Ishikawa (cell line): ENCODE measurements around the gene PPP1R13B.
A peak's percentile ranks its signal among the peaks of the same experiment; 100 is the strongest.

ENCODE experiments used
- CEBPB ChIP-seq: IDR thresholded peaks from 2 replicates; pipeline ENCODE4 v1.6.1; 2012
- CREB1 ChIP-seq: IDR thresholded peaks from 2 replicates; pipeline ENCODE4 v1.6.1; 2012; ENCODE audit warnings: low read depth
- EGR1 ChIP-seq: IDR thresholded peaks from 2 replicates; pipeline ENCODE4 v1.6.1; 2012
- EP300 ChIP-seq: IDR thresholded peaks from 2 replicates; pipeline ENCODE4 v1.6.1; 2012; ENCODE audit warnings: borderline replicate concordance
- FOXM1 ChIP-seq: IDR thresholded peaks from 2 replicates; pipeline ENCODE4 v1.6.1; 2012; ENCODE audit warnings: low read depth, borderline replicate concordance
- NFIC ChIP-seq: IDR thresholded peaks from 2 replicates; pipeline ENCODE4 v1.6.1; 2012
- RAD21 ChIP-seq: IDR thresholded peaks from 2 replicates; pipeline ENCODE4 v1.6.1; 2012; ENCODE audit warnings: low read depth
- REST ChIP-seq: IDR thresholded peaks from 2 replicates; pipeline ENCODE4 v1.6.1; 2012; ENCODE audit warnings: low read depth, mild to moderate bottlenecking
- TAF1 ChIP-seq: IDR thresholded peaks from 2 replicates; pipeline ENCODE4 v1.6.1; 2012; ENCODE audit warnings: low read depth, mild to moderate bottlenecking
- TCF12 ChIP-seq: IDR thresholded peaks from 2 replicates; pipeline ENCODE4 v1.6.1; 2012; ENCODE audit warnings: low read depth
- TEAD4 ChIP-seq: IDR thresholded peaks from 2 replicates; pipeline ENCODE4 v1.6.1; 2012
- YY1 ChIP-seq: IDR thresholded peaks from 2 replicates; pipeline ENCODE4 v1.6.1; 2012; ENCODE audit warnings: low read depth
- ZBTB7A ChIP-seq: IDR thresholded peaks from 2 replicates; pipeline ENCODE4 v1.6.1; 2012; ENCODE audit warnings: low read depth
- TF ChIP-seq, protein P1 (sequence below): IDR thresholded peaks from 2 replicates; pipeline ENCODE4 v1.6.1; 2012
- TF ChIP-seq, protein P2 (sequence below): IDR thresholded peaks from 2 replicates; pipeline ENCODE4 v1.6.1; 2012

PPP1R13B gene

DNA sequence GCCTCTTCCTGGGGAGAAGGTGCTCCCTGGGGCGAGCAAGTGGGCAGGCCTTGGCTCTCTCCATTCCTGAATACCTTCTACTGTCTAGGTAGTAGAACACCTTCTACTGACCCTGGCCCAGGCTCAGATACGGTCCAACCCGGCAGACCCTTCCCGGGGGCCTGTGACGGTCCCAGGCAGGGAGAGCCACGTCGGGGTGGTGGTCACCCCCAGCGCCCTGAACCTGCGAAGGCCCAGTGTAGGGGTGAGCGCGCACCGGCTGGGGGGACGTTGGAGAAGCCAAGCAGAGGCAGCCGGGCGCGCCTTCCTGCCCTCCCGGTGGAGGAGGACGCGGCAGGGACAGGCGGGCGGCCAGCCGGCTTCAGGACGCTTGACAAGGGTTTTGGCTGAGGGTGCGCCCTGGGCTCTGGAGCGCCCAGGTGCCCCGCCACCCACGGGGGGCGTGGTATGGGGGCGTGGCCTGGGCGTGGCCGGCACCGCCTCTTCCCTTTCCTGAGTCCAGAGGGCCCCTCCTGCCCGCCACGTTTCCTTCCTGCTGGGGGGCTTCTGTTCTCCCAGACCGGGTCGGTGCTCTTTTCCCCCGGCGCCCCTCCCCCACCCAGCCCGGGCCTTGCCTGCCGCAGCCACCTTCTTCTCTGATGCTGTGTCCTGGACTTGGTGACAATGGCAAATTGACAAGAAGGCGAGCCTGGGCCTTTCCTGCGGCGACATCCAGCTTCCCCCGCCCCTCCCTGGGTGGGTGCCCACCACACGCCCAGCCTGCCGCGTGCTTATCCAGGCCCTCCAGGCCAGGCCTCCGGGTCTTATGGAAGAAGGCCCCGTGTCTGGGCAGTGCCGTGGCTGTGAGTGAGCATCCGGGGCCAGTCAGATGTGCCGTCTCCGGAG is 24.5 kb upstream of the PPP1R13B start:
- TF ChIP-seq TCF12 (no peak), CREB1 (no peak), TEAD4 (no peak), CEBPB (no peak), EP300 (no peak), REST (no peak), NFIC (no peak; the same call in none of the 2 replicates), FOXM1 (no peak), EGR1 (peak; percentile 76), ZBTB7A (no peak; the same call in 1 of the 2 replicates), RAD21 (no peak), TAF1 (peak; percentile 36), YY1 (peak; percentile 14; the same call in 1 of the 2 replicates)
- TF ChIP-seq, protein P1, sequence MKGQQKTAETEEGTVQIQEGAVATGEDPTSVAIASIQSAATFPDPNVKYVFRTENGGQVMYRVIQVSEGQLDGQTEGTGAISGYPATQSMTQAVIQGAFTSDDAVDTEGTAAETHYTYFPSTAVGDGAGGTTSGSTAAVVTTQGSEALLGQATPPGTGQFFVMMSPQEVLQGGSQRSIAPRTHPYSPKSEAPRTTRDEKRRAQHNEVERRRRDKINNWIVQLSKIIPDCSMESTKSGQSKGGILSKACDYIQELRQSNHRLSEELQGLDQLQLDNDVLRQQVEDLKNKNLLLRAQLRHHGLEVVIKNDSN = no peak
- TF ChIP-seq, protein P2, sequence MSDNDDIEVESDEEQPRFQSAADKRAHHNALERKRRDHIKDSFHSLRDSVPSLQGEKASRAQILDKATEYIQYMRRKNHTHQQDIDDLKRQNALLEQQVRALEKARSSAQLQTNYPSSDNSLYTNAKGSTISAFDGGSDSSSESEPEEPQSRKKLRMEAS = peak; percentile 48; the same call in 1 of the 2 replicates

DNA sequence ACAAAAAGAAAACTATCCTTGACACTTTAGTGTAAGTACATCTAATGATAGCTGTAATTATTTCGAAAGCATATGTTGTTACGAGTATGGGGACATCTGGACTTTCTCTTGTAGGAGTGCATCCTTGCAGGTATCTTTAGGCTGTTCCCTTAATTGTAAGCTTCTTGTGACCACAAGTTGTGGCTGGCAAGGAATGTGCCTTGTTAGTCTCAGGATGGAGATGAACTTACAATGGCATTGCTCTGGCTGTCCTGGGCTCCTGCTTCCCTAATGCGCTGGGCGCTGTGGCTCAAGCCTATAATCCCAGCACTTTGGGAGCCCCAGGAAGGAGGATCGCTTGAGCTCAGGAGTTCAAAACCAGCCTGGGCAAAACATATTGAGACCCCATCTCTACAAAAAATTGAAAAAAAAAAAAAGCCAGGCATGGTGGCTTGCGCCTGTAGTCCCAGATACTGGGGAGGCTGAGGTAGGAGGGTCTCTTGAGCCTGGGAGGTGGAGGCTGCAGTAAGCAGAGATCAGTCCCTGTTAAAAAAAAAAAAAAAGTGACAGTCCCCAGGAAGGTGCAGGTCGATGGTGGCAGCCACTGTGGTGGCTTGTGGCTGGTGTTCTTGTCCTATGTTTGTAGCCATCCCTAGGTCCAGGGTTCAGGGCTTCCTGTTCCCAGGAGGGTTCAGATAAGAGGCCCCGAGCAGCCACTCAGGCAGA is 23.7 kb upstream of the PPP1R13B start:
- TF ChIP-seq YY1 (no peak), EGR1 (no peak), REST (no peak), CEBPB (no peak), RAD21 (no peak), CREB1 (no peak)

DNA sequence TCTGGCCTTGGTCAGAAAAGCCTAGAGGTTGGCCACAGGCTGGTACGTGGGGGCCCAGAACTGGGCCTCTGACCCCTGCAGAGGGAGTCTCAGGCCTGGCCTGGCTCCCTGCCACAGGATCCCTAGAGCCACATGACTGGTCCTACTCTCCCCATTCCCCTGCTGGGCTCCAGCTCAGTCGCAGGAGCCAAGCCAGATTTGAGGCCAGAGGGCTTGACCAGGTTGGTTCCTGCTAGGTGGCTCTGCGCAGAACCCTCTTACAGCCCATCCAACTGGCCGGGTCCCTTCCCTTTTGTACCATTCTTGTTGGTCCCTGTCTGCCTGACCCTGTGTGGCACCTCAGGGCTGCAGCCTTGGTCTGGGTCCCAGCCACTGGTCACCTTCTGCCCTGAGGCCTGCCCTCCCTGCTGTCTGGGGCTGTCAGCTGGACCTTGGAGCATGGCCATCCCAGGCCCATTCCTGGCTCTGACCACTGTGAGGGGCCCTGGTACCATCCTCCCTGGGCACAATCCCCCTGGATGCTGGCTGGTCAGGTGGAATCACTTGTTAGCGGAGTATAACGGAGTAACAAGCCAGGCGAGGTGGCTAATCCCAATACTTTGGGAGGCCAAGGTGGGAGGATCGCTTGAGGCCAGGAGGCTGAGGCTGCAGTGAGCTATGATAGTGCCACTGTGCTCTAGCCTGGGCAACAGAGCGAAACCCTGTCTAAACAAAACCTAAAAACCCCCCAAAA is 22.9 kb upstream of the PPP1R13B start:
- peak; percentile 58; the same call in 1 of the 2 replicates for TF ChIP-seq NFIC
- TF ChIP-seq, protein P1 = peak; percentile 52; the same call in 1 of the 2 replicates
- no peak for TF ChIP-seq EGR1

DNA sequence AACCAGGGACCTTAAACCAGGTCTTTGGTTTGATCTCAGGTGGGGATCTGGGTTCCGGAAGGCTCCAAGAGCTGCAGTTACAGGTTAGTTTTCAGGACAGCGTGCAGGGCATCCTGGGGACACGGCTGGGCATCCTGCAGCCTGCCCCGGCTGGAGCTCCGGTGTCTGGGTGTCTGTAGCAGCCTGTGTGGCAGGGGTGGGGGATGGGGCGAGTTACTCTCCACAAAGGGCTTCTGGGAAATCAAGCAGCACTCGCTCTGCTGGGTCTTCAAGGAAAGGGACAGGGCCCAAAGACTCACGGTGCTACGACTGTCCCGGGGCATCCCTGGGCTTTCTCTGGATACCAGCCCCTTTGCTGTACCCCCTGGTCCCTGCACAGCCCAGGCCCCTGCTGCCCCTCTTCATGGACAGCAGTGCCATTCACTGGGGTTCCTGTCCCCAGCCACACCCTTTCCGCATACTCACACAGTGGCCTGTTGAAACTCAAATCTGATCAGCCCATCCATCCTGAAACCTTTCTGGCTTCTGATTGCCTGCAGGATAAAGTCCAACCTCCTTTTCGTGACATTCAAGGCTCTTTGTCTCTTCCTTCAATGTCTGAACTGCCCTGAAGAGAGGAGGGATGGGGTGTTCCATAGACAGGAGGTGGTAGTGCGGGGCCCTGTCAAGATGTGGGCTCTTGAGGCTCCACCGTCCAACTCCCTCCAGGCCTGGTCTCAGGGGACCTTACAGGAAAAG is 22.2 kb upstream of the PPP1R13B start:
- TF ChIP-seq RAD21 = no peak
- TF ChIP-seq, protein P2 = no peak
- no peak for TF ChIP-seq CEBPB
- TF ChIP-seq EGR1 = no peak
- TF ChIP-seq REST = no peak
- no peak for TF ChIP-seq ZBTB7A
- TF ChIP-seq TCF12 = no peak
- TF ChIP-seq NFIC = no peak
- no peak for TF ChIP-seq YY1
- TF ChIP-seq CREB1 = no peak
- no peak for TF ChIP-seq EP300
- TF ChIP-seq TAF1 = no peak
- TF ChIP-seq, protein P1 = no peak
- TF ChIP-seq TEAD4 = no peak
